HG03039 (cell line): ENCODE measurements around the gene ARAP2.
A peak's percentile ranks its signal among the peaks of the same experiment; 100 is the strongest.

ENCODE experiments used
- ATAC-seq: cut with Tn5 transposase; IDR thresholded peaks from one replicate; pipeline ENCODE4 v1.9.1; 2021; ENCODE audit warnings: mild to moderate bottlenecking, moderate library complexity; ENCODE audit not compliant: unreplicated experiment

Gene ARAP2

GRCh38 chr4:36138220-36138619 lies 106.1 kb downstream of the ARAP2 start:
- ATAC-seq = no peak

- no peak for ATAC-seq
Observed at GRCh38 chr4:36137336-36137735, 107.0 kb downstream of the ARAP2 start.

GRCh38 chr4:36133658-36134057 lies 110.7 kb downstream of the ARAP2 start:
- ATAC-seq = no peak

GRCh38 chr4:36133086-36133485 lies 111.2 kb downstream of the ARAP2 start:
- ATAC-seq = no peak

GRCh38 chr4:36130641-36131040 lies 113.7 kb downstream of the ARAP2 start:
- ATAC-seq = no peak

- ATAC-seq = no peak
Observed at GRCh38 chr4:36128689-36129088, 115.6 kb downstream of the ARAP2 start.

- ATAC-seq = no peak
Observed at GRCh38 chr4:36123906-36124305, 120.4 kb downstream of the ARAP2 start.

GRCh38 chr4:36115312-36115711 lies 129.0 kb downstream of the ARAP2 start:
- no peak for ATAC-seq

GRCh38 chr4:36111172-36111571 lies 133.1 kb downstream of the ARAP2 start:
- no peak for ATAC-seq

GRCh38 chr4:36099509-36099908 lies 144.8 kb downstream of the ARAP2 start:
- ATAC-seq = no peak

GRCh38 chr4:36094995-36095394 lies 149.3 kb downstream of the ARAP2 start:
- no peak for ATAC-seq

- no peak for ATAC-seq
Observed at GRCh38 chr4:36091997-36092396, 152.3 kb downstream of the ARAP2 start.

GRCh38 chr4:36088542-36088941 lies 155.8 kb downstream of the ARAP2 start:
- no peak for ATAC-seq

- no peak for ATAC-seq
Observed at GRCh38 chr4:36086261-36086786, 158.0 kb downstream of the ARAP2 start.

GRCh38 chr4:36082817-36083216 lies 161.5 kb downstream of the ARAP2 start:
- no peak for ATAC-seq

- ATAC-seq = peak; percentile 97
Observed at GRCh38 chr4:36081185-36081584, 163.1 kb downstream of the ARAP2 start.

- ATAC-seq = no peak
Observed at GRCh38 chr4:36079666-36080065, 164.6 kb downstream of the ARAP2 start.

GRCh38 chr4:36078319-36078718 lies 166.0 kb downstream of the ARAP2 start:
- no peak for ATAC-seq

- ATAC-seq = no peak
Observed at GRCh38 chr4:36072529-36072928, 171.8 kb downstream of the ARAP2 start.

GRCh38 chr4:36067116-36067515 lies 177.2 kb downstream of the ARAP2 start:
- no peak for ATAC-seq

- ATAC-seq = no peak
Observed at GRCh38 chr4:36065274-36065871, 178.9 kb downstream of the ARAP2 start.

GRCh38 chr4:36064117-36064516 lies 180.2 kb downstream of the ARAP2 start:
- no peak for ATAC-seq

GRCh38 chr4:36056136-36056535 lies 188.2 kb downstream of the ARAP2 start:
- ATAC-seq = no peak
